H1 (cell line): ENCODE results near the gene PHLPP1. TPM values are rescaled to one million over a fixed set of nuclear protein-coding genes. Genes with fewer than 3 reads are reported as not detected.

Source experiments
- CTCF ChIA-PET: fragments of 300-600 bp; sonication (Branson Sonifier 250); formaldehyde crosslinking; loops from one replicate; lab custom pipeline; 2021; ENCODE audit not compliant: partially characterized antibody; lab: Charles Lee
- POLR2A ChIA-PET: fragments of 300-600 bp; sonication (Branson Sonifier 250); formaldehyde crosslinking; loops from one replicate; lab custom pipeline; 2021; ENCODE audit warnings: inconsistent platforms; ENCODE audit not compliant: partially characterized antibody; lab: Charles Lee
- DNase-seq, 2 experiments: peaks; one replicate each; pipeline versions ENCODE4 v3.0.0 to v3.0.0-alpha.2; 2010 to 2022; ENCODE audit warnings: low spot score in 2 of 2, low read depth in 1 of 2, mixed read lengths in 1 of 2
- FAIRE-seq: peaks from 2 replicates; lab custom pipeline; 2011; peaks lifted over from hg19 to GRCh38; lab: Jason Lieb, UNC
- H2AFZ ChIP-seq: 2 replicates; pipeline ENCODE4 v1.8.1; 2012; ENCODE audit warnings: low read length, inconsistent platforms
- H2AK5ac ChIP-seq: 2 replicates; pipeline ENCODE4 v1.6.1; 2013; ENCODE audit warnings: low read depth, low read length
- H2BK120ac ChIP-seq: replicated peaks from 2 replicates; pipeline ENCODE3; 2013; ENCODE audit warnings: low read depth, low read length, inconsistent platforms
- H2BK12ac ChIP-seq: 2 replicates; pipeline ENCODE4 v1.6.1; 2013; ENCODE audit warnings: low read depth, low read length
- H2BK15ac ChIP-seq: 2 replicates; pipeline ENCODE4 v1.6.1; 2013; ENCODE audit warnings: low read length
- H2BK20ac ChIP-seq: 2 replicates; pipeline ENCODE4 v1.6.1; 2013; ENCODE audit warnings: low read length
- H2BK5ac ChIP-seq: 2 replicates; pipeline ENCODE4 v1.6.1; 2013; ENCODE audit warnings: low read depth, low read length
- H3K14ac ChIP-seq: 2 replicates; pipeline ENCODE4 v1.6.1; 2013; ENCODE audit warnings: inconsistent platforms; ENCODE audit not compliant: insufficient read length
- H3K18ac ChIP-seq: 2 replicates; pipeline ENCODE4 v1.6.1; 2013; ENCODE audit warnings: low read length; ENCODE audit errors: extremely low read depth
- H3K23ac ChIP-seq: 2 replicates; pipeline ENCODE4 v1.6.1; 2013; ENCODE audit warnings: inconsistent platforms; ENCODE audit not compliant: insufficient read length
- H3K23me2 ChIP-seq: 2 replicates; pipeline ENCODE4 v1.6.1; 2013; ENCODE audit warnings: low read depth, low read length
- H3K27ac ChIP-seq: 2 replicates; pipeline ENCODE4 v1.6.1; 2011; ENCODE audit warnings: low read depth, low read length, inconsistent platforms
- H3K27me3 ChIP-seq, 4 experiments: replicated peaks in 1 of 4; 1 replicate in 1 of 4; 2 replicates in 3 of 4; pipeline versions ENCODE4 v1.6.1 to v1.8.1; 2011 to 2013; ENCODE audit warnings: low read length in 3 of 4, mild to moderate bottlenecking in 3 of 4, inconsistent platforms in 2 of 4, mixed read lengths in 2 of 4, moderate library complexity in 1 of 4; ENCODE audit not compliant: control insufficient read depth in 3 of 4, insufficient read depth in 3 of 4; ENCODE audit errors: extremely low read depth in 1 of 4
- H3K36me3 ChIP-seq, 4 experiments: 2 replicates each; pipeline versions ENCODE4 v1.6.1 to v1.8.1; 2011 to 2013; ENCODE audit warnings: mild to moderate bottlenecking in 4 of 4, low read length in 3 of 4, moderate library complexity in 2 of 4, control low read depth in 1 of 4, inconsistent platforms in 1 of 4; ENCODE audit not compliant: insufficient read depth in 4 of 4, control insufficient read depth in 2 of 4
- H3K4ac ChIP-seq: replicated peaks from 2 replicates; pipeline ENCODE3; 2013; ENCODE audit warnings: low read length, low read depth, mixed read lengths, inconsistent platforms; ENCODE audit not compliant: insufficient read length
- H3K4me1 ChIP-seq, 4 experiments: replicated peaks in 1 of 4; 1 replicate in 1 of 4; 2 replicates in 3 of 4; pipeline versions ENCODE4 v1.6.1 to v1.8.1; 2011 to 2013; ENCODE audit warnings: low read length in 3 of 4, inconsistent platforms in 2 of 4, mixed read lengths in 1 of 4; ENCODE audit not compliant: insufficient read depth in 4 of 4, control insufficient read depth in 3 of 4
- H3K4me2 ChIP-seq, 2 experiments: 2 replicates each; pipeline versions ENCODE4 v1.6.1 to v1.8.1; 2011 to 2013; ENCODE audit warnings: low read depth in 2 of 2, low read length in 2 of 2, control low read depth in 1 of 2, inconsistent platforms in 1 of 2, mild to moderate bottlenecking in 1 of 2; ENCODE audit not compliant: insufficient read depth in 1 of 2
- H3K4me3 ChIP-seq, 4 experiments: fragments of 200-600, 300-600 bp in 1 of 4; sonication (generic), shearing (Covaris generic), sonication (Bioruptor Twin) in 1 of 4; 2 replicates each; pipeline versions ENCODE4 v1.5.1 to v1.8.1; 2011 to 2016; ENCODE audit warnings: low read length in 4 of 4, low read depth in 3 of 4, control low read depth in 2 of 4, inconsistent platforms in 2 of 4, mild to moderate bottlenecking in 2 of 4, mixed read lengths in 1 of 4, moderate library complexity in 1 of 4; ENCODE audit not compliant: insufficient read depth in 2 of 4; ENCODE audit errors: extremely low read depth in 1 of 4
- H3K56ac ChIP-seq: replicated peaks from 2 replicates; pipeline ENCODE3; 2013; ENCODE audit warnings: low read depth, mild to moderate bottlenecking, mixed read lengths, low read length, inconsistent platforms; ENCODE audit not compliant: insufficient read length
- H3K79me1 ChIP-seq: 2 replicates; pipeline ENCODE4 v1.6.1; 2013; ENCODE audit warnings: low read depth, low read length, control low read depth
- H3K79me2 ChIP-seq, 2 experiments: 2 replicates each; pipeline versions ENCODE4 v1.6.1 to v1.8.1; 2012 to 2013; ENCODE audit warnings: low read length in 2 of 2, mild to moderate bottlenecking in 2 of 2, inconsistent platforms in 1 of 2; ENCODE audit not compliant: insufficient read depth in 2 of 2, control insufficient read depth in 1 of 2
- H3K9ac ChIP-seq, 4 experiments: replicated peaks in 1 of 4; 1 replicate in 1 of 4; 2 replicates in 3 of 4; pipeline versions ENCODE4 v1.6.1 to v1.8.1; 2011 to 2013; ENCODE audit warnings: low read depth in 3 of 4, low read length in 3 of 4, control low read depth in 2 of 4, mild to moderate bottlenecking in 2 of 4, moderate library complexity in 2 of 4, inconsistent platforms in 1 of 4; ENCODE audit errors: extremely low read depth in 1 of 4
- H3K9me3 ChIP-seq, 2 experiments: 2 replicates each; pipeline versions ENCODE4 v1.6.1 to v1.8.1; 2012 to 2013; ENCODE audit warnings: mild to moderate bottlenecking in 2 of 2, moderate library complexity in 2 of 2, control low read depth in 1 of 2, inconsistent platforms in 1 of 2, low read depth in 1 of 2, low read length in 1 of 2, mixed read lengths in 1 of 2; ENCODE audit not compliant: insufficient read depth in 2 of 2
- H4K20me1 ChIP-seq, 2 experiments: replicated peaks in 1 of 2; 2 replicates each; pipeline versions ENCODE3 to v1.8.1; 2011 to 2013; ENCODE audit warnings: inconsistent platforms in 2 of 2, low read length in 2 of 2, mild to moderate bottlenecking in 1 of 2; ENCODE audit not compliant: insufficient read depth in 2 of 2, control insufficient read depth in 1 of 2
- H4K5ac ChIP-seq: 2 replicates; pipeline ENCODE4 v1.6.1; 2013; ENCODE audit warnings: low read length, low read depth, mixed read lengths, inconsistent platforms; ENCODE audit not compliant: insufficient read length
- H4K8ac ChIP-seq: 2 replicates; pipeline ENCODE4 v1.8.0; 2013; ENCODE audit warnings: mild to moderate bottlenecking, moderate library complexity, low read length, inconsistent platforms; ENCODE audit not compliant: insufficient read depth; ENCODE audit errors: extremely low read depth
- H4K91ac ChIP-seq: replicated peaks from 2 replicates; pipeline ENCODE3; 2013; ENCODE audit warnings: low read length, mixed read lengths, inconsistent platforms; ENCODE audit not compliant: insufficient read length
- CTCF ChIP-seq, 3 experiments: IDR thresholded peaks; 1 replicate in 2 of 3; 2 replicates in 1 of 3; pipeline versions ENCODE4 v1.5.1 to v1.6.1; 2011; ENCODE audit warnings: low read length in 3 of 3, mild to moderate bottlenecking in 3 of 3, inconsistent platforms in 2 of 3, low read depth in 1 of 3, moderate library complexity in 1 of 3; ENCODE audit not compliant: insufficient read depth in 1 of 3; ENCODE audit errors: control extremely low read depth in 1 of 3
- E2F6 ChIP-seq: IDR thresholded peaks from 2 replicates; pipeline ENCODE4 v1.6.1; 2012; ENCODE audit warnings: inconsistent platforms
- MAX ChIP-seq: IDR thresholded peaks from 2 replicates; pipeline ENCODE4 v1.6.1; 2012; ENCODE audit warnings: inconsistent platforms
- NANOG ChIP-seq: IDR thresholded peaks from 2 replicates; pipeline ENCODE4 v1.6.1; 2011; ENCODE audit warnings: low read length, low read depth, mild to moderate bottlenecking, inconsistent platforms; ENCODE audit not compliant: insufficient read depth, poor library complexity, severe bottlenecking
- NRF1 ChIP-seq: IDR thresholded peaks from 2 replicates; pipeline ENCODE4 v1.6.1; 2011; ENCODE audit warnings: mild to moderate bottlenecking, low read depth, low read length, improper control_type of control experiment
- RFX5 ChIP-seq: IDR thresholded peaks from 2 replicates; pipeline ENCODE4 v1.6.1; 2011; ENCODE audit warnings: low read depth, low read length, improper control_type of control experiment, borderline replicate concordance
- WGBS, 2 experiments: shearing (Covaris generic) in 1 of 2; methylation state at CpG; one replicate each; pipeline versions ENCODE4 v1.1.6 to v1.1.7; 2013 to 2015; ENCODE audit warnings: low lambda C conversion rate in 2 of 2, mixed read lengths in 2 of 2, inconsistent platforms in 1 of 2, low coverage in 1 of 2, missing lambda C conversion rate in 1 of 2; ENCODE audit not compliant: insufficient replicate concordance in 2 of 2, insufficient coverage in 1 of 2, insufficient read length in 1 of 2; ENCODE audit errors: extremely low coverage in 1 of 2, missing lambda C conversion rate in 1 of 2; 5-methylcytosine and 5-hydroxymethylcytosine counted together
- polyA plus RNA-seq, 7 experiments: library from polyadenylated mRNA; depleted of rRNA in 3 of 7; stranded (reverse) in 5 of 7; unstranded in 2 of 7; fragments of >200 nt in 5 of 7; fragments of 200-250 nt in 2 of 7; gene quantifications; 1 replicate in 5 of 7; 2 replicates in 1 of 7; 4 replicates in 1 of 7; pipeline versions ENCODE4 v1.2.1 to v1.2.3, GENCODE V29; 2011 to 2013; ENCODE audit warnings: missing spikeins in 2 of 7, mixed read lengths in 2 of 7
- total RNA-seq: library from RNA; stranded (reverse); fragmentation: NEBNext Ultra II Directional; extraction: Animal tissue kit (Norgen Biotek cat#: 25700); gene quantifications from 2 replicates; pipeline ENCODE4 v1.2.1, GENCODE V29; 2021

Gene PHLPP1
- total and polyA plus RNA-seq, 2 of the 8 experiments (the other 6 are each of a cell fraction or from before 2014, with no cell fraction given): 28.0 to 66.3 TPM

GRCh38 chr18:62766266-62766665 lies 50.9 kb downstream of the PHLPP1 start:
- Histone ChIP-seq H4K91ac (no peak overlapping the region), H2BK20ac (no peak overlapping the region), H3K14ac (no peak overlapping the region), H3K4ac (no peak overlapping the region), H2BK120ac (no peak overlapping the region), H3K18ac (no peak overlapping the region), H3K36me3 (no peaks in the 10 kb centered on the region), H4K8ac (no peak overlapping the region), H3K4me2 (no peak overlapping the region; a peak in 1 of 4 replicates), H3K23me2 (no peaks in the 10 kb centered on the region), H3K4me3 (no peak overlapping the region), H3K56ac (no peak overlapping the region), H2AFZ (no peak overlapping the region), H4K20me1 (peaks cover 2 to 3% of the 10 kb centered on the region in 2 experiments)
- 55% methylated on average over 4 of the region's 4 CpGs; no CpG with 5 or more reads in 1 of the 2 experiments for WGBS, 2 experiments
- TF ChIP-seq RFX5: no peak
- TF ChIP-seq NANOG: peak; percentile 61
- TF ChIP-seq NRF1: no peak
- no peak for TF ChIP-seq E2F6
- no peak for TF ChIP-seq CTCF (IDR thresholded peaks at IDR 0.05; ENCODE audit: control extremely low read depth in 1 of 3, insufficient read depth in 1 of 3, low read depth in 1 of 3, low read length in 3 of 3)
- no peak for TF ChIP-seq MAX
- TF ChIP-seq, all 59 proteins: peak for 1
- ChIA-PET CTCF (interaction anchor here (2.5 kb wide), 1 partner anchor 14 kb away, joined by 17 read pairs; no protein-coding TSS in a partner anchor), POLR2A (interaction anchor here (1.1 to 2.9 kb wide), 4 partner anchors 8 to 30 kb away, joined by 3 to 9 read pairs (median 4); no protein-coding TSS in a partner anchor)
- FAIRE-seq (peak; percentile 84), DNase-seq (no peak)
- Histone ChIP-seq H3K27ac (no peak overlapping the region), H3K23ac (no peak overlapping the region), H2BK5ac (no peak overlapping the region), H3K27me3 (no peaks in the 10 kb centered on the region), H3K9me3 (no peaks in the 10 kb centered on the region), H4K5ac (no peak overlapping the region), H3K79me1 (peaks cover 5% of the 10 kb centered on the region), H3K79me2 (peaks cover 0 to 95% of the 10 kb centered on the region in 2 experiments; a peak in 3 of 4 replicates), H2BK12ac (no peak overlapping the region), H3K9ac (no peak overlapping the region), H2BK15ac (no peak overlapping the region), H2AK5ac (no peak overlapping the region), H3K4me1 (peaks cover 1 to 19% (median 15%) of the 10 kb centered on the region in 4 experiments; a peak in 6 of 7 replicates)
